ENCODE data around the gene NECTIN3. TPM values are rescaled to one million over a fixed set of nuclear protein-coding genes. Genes with fewer than 3 reads are reported as not detected.

Gene NECTIN3
- total RNA-seq, 6 experiments from 2014 or later = 15.1 to 31.0 (median 23.1) TPM

DNA sequence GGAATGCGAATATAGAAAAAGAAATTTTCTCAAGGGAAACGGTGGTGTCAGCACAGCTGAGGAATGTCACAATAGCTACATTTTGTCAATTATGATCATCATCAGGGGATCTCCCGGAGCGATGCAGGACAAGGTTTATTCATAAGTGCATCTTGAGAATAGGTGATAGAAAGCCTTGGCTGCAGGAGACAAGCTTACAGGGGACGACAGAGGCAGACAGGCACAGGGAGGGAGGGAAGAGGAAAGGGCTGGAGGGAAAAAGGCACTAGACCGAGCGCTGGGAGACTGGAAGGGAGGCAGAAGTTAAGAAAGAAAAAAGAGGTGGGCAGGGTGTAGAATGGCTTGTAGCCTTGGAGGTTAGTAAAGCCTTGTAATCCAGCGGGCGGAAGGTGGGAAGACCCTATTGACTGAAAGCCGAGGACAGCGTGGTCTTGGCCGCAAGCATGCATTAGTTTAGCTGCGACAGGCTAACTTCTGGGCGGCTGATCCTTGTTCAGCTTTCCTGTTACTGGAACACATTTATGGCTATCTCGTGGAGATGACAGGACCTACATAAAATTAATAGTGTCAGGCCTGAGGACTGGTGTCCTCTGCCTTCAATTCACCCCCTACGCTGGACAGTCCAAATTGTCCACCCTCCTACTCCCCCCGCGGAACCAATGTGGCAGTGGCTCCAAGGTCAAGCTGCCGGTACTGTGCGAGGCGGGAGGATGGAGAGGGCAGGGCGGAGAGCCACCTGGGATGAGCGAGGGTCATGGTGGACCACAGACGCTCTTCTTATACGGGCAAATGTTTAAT lies 1.4 kb upstream of the NECTIN3 start:
- Histone ChIP-seq H3K4me1 (peaks cover 0 to 10% (median 2%) of the 10 kb centered on the region in 4 donors), H3K9me3 (no peaks in the 10 kb centered on the region), H3K27me3 (no peaks in the 10 kb centered on the region), H3K27ac (peak overlapping the region; percentile 82 to 94 (median 85)), H3K4me3 (peak overlapping the region; percentile 81 to 87 (median 82)), H3K36me3 (no peaks in the 10 kb centered on the region)
- WGBS (ENCODE audit: insufficient coverage, low coverage, low lambda C conversion rate, missing lambda C conversion rate) = 23% methylated on average over 18 of the region's 25 CpGs
- peak in 1 of 4 donors; percentile 4 for ATAC-seq
- TF ChIP-seq, protein P1, sequence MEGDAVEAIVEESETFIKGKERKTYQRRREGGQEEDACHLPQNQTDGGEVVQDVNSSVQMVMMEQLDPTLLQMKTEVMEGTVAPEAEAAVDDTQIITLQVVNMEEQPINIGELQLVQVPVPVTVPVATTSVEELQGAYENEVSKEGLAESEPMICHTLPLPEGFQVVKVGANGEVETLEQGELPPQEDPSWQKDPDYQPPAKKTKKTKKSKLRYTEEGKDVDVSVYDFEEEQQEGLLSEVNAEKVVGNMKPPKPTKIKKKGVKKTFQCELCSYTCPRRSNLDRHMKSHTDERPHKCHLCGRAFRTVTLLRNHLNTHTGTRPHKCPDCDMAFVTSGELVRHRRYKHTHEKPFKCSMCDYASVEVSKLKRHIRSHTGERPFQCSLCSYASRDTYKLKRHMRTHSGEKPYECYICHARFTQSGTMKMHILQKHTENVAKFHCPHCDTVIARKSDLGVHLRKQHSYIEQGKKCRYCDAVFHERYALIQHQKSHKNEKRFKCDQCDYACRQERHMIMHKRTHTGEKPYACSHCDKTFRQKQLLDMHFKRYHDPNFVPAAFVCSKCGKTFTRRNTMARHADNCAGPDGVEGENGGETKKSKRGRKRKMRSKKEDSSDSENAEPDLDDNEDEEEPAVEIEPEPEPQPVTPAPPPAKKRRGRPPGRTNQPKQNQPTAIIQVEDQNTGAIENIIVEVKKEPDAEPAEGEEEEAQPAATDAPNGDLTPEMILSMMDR (IDR thresholded peaks at IDR 0.05) = no peak
- no peak for TF ChIP-seq POLR2A (IDR thresholded peaks at IDR 0.05)
- intact Hi-C loops (cut with DNase I) = loop anchor here in 1 of 2 donors (10.0 kb wide), 1 partner anchor 55 kb away; no protein-coding TSS in a partner anchor
- DNase-seq = peak in 2 of 3 donors; percentile 57

DNA sequence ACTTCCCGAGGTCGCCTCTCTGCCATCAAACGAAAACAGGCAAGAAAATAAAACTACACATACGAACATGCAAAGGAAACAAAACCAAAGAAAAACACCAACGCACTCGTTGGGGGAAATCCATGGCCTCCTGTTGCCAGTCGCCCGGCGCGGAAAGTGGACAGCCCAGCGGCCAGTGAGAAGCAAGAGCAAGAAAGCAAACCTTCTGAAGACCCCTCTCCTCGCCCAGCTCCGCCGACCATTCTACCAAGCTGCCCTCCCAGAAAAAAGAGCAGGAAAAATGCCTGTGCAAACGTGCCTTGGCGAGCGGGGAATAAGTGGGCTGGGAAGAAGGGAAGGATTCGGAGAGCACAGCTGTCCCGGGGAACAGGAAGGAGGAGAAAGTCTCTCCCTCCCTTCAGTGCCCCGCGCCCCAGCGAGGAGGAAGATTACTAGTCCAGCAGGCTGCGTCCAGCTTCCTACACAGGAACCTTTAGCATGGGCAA lies 802 bp upstream of the NECTIN3 start:
- under 1% methylated on average over 18 of the region's 23 CpGs for WGBS (ENCODE audit: insufficient coverage, low coverage, low lambda C conversion rate, missing lambda C conversion rate)
- DNase-seq = peak in 1 of 3 donors; percentile 35

DNA sequence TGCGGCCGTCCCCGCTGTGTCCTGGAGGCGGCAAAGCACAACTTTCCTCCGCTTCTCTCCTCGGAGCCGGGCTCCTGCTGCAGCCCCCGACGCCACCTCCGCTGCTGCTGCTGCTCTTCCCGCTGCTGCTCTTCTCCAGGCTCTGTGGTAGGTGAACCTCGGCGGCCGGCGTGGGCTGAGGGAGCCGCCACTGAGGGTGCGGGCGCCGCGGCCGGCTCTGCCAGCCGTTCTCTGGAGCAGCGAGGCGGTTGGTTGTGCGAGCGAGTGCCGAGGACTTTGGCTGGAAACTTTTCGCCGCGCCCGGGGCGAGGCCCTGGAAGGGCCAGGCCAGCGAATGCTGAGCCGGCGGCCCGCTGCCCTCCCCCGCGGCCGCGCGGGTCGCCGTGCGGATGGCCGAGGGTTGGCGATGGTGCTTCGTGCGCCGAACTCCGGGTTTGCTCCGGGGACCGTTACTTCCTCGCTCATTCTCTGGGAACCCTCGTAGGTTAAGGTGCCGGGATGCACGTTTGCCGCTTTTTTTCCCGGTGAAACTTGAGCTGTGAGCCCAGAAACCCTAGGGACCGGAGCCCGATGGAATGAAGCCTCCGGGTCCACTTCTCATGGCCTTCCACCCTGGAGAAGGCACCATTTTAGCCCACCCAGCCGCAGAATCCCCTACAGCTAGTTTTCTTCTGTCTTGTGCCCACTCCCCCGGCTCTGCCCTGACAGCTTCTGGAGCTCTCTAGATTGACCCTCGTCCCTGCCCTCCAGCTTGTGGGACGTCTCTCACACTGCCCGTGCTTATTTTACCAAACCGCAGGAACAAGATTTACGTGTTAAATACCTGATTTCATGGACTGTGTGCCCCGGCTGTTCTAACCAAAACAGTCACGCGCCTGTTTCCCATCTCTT lies 660 bp downstream of the NECTIN3 start:
- TF ChIP-seq, protein P1 (IDR thresholded peaks at IDR 0.05) = no peak
- no peak for TF ChIP-seq POLR2A (IDR thresholded peaks at IDR 0.05)
- 0% methylated on average over 16 of the region's 71 CpGs for WGBS (ENCODE audit: insufficient coverage, low coverage, low lambda C conversion rate, missing lambda C conversion rate)
- H3K36me3 ChIP-seq = no peaks in the 10 kb centered on the region
- intact Hi-C loops (cut with DNase I) = loop anchor here in 1 of 2 donors (10.0 kb wide), 1 partner anchor 57 kb away; no protein-coding TSS in a partner anchor
- DNase-seq (peak; percentile 47 to 71 (median 66)), ATAC-seq (peak; percentile 9 to 44 (median 26))
- H3K4me3 ChIP-seq = peak overlapping the region; percentile 81 to 87 (median 82)
- H3K27me3 ChIP-seq = no peaks in the 10 kb centered on the region
- H3K27ac ChIP-seq = peak overlapping the region; percentile 71 to 96 (median 94)
- peaks cover 0 to 10% (median 2%) of the 10 kb centered on the region in 4 donors for H3K4me1 ChIP-seq
- H3K9me3 ChIP-seq = no peaks in the 10 kb centered on the region

More for the DNA sequence above, 802 bp upstream of the NECTIN3 start:
- peak in 2 of 4 donors; percentile 1 to 52 for ATAC-seq
- Histone ChIP-seq H3K27me3 (no peaks in the 10 kb centered on the region), H3K9me3 (no peaks in the 10 kb centered on the region), H3K27ac (peak overlapping the region; percentile 82 to 94 (median 85)), H3K4me3 (peak overlapping the region; percentile 81 to 87 (median 82)), H3K36me3 (no peaks in the 10 kb centered on the region), H3K4me1 (peaks cover 0 to 10% (median 2%) of the 10 kb centered on the region in 4 donors)
- intact Hi-C loops (cut with DNase I) = loop anchor here in 1 of 2 donors (10.0 kb wide), 1 partner anchor 56 kb away; no protein-coding TSS in a partner anchor
- TF ChIP-seq POLR2A (IDR thresholded peaks at IDR 0.05) = no peak
- TF ChIP-seq, protein P1 (IDR thresholded peaks at IDR 0.05) = no peak

DNA sequence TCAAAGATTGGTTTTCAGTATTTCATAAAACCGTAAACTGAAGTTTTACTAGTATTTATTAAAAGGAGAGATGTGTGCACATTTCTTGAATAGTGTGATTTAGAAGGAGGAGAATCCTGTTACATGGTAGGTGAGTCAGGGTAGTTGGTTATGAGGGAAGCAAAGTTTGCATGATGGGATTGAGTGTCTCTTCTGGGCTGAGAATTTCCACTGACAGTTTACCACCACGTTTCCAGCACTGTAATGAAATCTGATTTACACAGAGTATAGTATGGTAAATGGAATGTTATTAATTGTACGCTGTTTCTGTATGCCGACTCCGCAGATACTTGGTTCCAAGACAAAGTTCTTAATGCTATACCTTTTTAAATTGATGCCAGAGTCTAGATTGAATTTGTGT lies 1.6 kb downstream of the NECTIN3 start:
- WGBS (ENCODE audit: insufficient coverage, low coverage, low lambda C conversion rate, missing lambda C conversion rate) = 44% methylated on average over 5 of the region's 5 CpGs
- H3K27me3 ChIP-seq = no peaks in the 10 kb centered on the region
- intact Hi-C loops (cut with DNase I) = loop anchor here in 1 of 2 donors (10.0 kb wide), 1 partner anchor 58 kb away; no protein-coding TSS in a partner anchor
- peak overlapping the region in 2 of 3 donors; percentile 94 to 96 for H3K27ac ChIP-seq
- H3K4me3 ChIP-seq = peak overlapping the region; percentile 81 to 87 (median 82)
- peaks cover 0 to 14% (median 2%) of the 10 kb centered on the region in 4 donors for H3K4me1 ChIP-seq
- TF ChIP-seq, protein P1 (IDR thresholded peaks at IDR 0.05) = no peak
- no peak for TF ChIP-seq POLR2A (IDR thresholded peaks at IDR 0.05)
- H3K9me3 ChIP-seq = no peaks in the 10 kb centered on the region
- ATAC-seq (no peak), DNase-seq (no peak)
- no peaks in the 10 kb centered on the region for H3K36me3 ChIP-seq
